ENCODE results near the gene CELF4.
"Not testable (repeated sequence)": the region's sequence is repeated elsewhere in the genome, so short reads cannot be mapped to it uniquely, and the experiment has no call there.

CELF4 gene

DNA sequence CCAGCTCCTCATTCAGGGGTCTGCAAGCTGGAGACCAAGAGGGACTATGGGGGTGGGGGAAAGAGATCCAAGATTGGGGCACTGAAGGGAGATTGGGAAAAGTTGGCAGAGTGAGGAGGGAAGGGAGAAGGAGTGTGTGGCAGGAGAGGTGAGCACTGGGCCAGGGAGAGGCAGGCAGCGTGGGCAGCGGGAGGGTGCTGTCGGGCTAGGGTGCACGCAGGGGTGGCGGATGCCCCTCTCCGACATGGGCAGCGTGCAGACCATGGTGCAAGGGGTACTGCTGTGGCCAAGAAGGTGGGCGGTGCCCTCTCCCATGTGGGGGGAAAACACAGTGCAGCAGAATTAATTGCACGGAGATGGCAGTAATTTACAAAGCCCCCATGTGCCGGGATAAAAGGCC lies 74.1 kb downstream of the CELF4 start:
- no peak for DNase-seq

DNA sequence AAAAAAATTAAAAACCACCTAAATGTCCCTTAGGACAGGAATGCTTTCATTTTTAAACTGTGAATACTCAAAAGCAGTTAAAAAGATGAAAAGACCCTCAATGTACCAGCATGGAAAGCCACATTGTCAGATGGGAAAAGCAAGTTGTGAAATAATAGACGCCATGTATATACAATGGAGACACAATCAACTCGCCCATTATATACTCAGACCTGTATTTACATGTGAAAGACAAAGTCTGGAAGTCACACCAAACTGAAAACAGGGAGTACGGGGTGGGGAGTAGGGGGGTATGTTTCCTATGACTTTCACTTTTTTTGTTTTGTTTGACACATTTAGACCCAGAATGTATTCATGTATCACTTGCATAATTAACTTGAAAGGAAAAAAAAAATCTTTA lies 75.6 kb downstream of the CELF4 start:
- DNase-seq = no peak

DNA sequence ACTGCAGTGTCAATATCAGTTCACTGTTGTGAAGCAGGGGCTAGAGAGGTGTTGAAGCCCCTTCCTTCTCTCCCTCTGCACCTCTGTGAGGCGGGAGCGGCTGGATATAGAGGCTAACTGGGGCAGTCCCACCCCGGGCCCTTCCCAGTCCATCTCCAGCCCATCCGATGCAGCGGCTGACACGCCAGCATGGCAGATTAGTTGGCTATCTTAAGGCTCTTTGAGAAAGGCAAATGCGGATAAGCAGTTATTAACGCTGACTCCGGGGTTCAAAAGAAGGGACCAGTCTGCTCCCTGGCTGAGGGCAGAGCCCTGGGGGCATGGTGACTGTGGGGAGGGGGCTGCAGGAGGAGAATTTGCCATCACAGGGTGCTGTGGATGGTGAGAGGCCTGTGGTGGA lies 76.6 kb downstream of the CELF4 start:
- DNase-seq = no peak

DNA sequence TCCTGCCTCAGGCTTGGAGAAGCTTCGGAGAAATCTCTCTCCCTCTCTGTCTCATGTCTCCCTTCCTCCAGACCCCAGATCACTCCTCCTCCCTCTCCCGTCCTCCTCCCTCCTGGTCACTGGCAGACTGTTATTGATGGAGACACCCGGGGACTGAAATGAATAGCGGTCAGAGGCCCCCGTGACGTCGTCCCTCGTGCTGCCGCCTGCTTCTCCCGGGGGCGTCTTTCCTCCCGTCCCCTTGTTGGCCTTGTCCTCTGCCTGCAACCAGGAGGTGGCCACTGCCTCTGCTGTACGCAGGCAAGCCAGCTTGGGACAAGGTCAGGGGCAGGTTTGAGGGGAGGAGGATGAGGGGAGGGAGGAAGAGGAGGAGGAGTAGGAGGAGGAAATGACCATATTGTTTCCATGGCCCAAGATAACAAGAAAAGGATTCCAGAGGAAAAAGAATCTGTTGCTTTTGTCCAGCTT lies 78.2 kb downstream of the CELF4 start:
- no peak for DNase-seq

GRCh38 chr18:37486848-37487247 lies 78.8 kb downstream of the CELF4 start:
- no peak for DNase-seq

- no peak for DNase-seq
Observed at GRCh38 chr18:37484983-37485834, 80.4 kb downstream of the CELF4 start.

- DNase-seq = no peak
Observed at GRCh38 chr18:37483984-37484819, 81.4 kb downstream of the CELF4 start.

- no peak for DNase-seq
Observed at GRCh38 chr18:37483221-37483971, 82.2 kb downstream of the CELF4 start.

GRCh38 chr18:37482433-37482832 lies 83.2 kb downstream of the CELF4 start:
- DNase-seq = no peak

- DNase-seq = no peak
Observed at GRCh38 chr18:37482002-37482401, 83.6 kb downstream of the CELF4 start.

DNA sequence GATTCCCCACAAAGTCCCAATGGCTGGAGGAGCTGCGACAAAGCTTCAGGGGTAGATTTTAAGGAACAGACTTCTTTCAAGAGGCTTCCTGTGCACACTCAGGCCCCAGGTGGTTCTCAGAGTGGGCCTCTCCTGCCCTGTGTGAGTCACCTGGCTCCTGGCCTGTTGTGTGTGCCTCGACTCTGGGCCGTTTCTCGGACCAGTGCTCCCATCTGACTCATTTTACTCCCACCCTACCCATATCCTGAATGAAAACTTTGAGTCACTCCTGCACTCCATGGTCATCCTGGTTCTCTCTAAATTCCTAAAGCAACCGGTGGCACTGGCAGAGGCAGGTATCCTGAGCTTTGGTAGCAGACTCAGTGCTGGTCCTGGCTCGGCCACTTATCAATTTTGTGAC lies 84.1 kb downstream of the CELF4 start:
- no peak for DNase-seq

GRCh38 chr18:37481072-37481471 lies 84.5 kb downstream of the CELF4 start:
- DNase-seq = no peak

DNA sequence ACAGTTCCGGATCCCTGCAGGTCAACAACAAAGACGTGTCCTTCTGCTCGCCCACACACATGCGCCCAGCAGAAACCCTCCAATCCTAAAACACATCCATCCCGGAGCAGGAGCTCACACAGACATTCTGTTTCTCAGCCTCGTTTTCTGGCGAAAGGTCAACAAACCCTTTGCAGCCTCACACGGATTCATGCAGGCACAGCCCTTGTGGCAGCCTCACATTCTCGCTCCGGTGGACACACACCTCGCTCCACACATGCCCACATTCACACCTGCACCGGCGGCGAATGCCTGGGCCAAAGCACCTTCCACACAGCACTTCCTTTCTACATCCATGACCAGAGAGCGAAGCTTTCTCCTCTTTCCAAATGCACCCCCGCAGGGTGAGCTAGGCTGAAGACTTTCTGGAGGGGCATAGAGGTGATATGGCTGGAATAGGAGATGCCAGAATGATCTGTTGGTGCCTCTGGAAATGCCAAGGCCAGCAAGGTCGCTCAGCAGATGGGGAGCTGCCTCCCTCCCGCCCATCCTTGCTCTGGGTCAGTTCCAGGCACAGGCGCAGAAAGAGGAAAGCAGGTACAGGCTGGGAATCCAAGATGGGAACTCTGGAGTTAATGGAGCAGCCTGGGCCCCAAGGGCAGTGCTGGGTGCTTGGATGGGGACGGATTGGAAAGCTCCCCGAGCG lies 88.8 kb downstream of the CELF4 start:
- DNase-seq = no peak

DNA sequence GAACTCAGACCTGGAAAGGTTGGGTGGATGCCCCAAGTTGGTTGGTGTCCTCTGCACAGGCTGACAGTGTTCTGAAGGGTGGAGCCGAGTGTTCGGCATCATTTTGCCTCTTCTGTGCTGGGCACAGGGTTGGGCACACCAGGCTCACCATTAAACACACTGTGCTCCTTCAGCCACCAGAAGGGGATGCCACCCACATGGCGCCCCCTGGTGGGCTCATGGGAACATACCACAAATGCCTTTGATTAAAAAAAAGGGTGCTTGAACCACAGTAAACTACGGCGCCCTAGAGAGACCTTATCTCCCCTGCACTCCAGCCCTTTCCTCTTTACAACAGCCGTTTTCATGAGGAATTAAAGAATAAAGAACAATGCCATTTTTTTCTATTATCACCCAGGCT lies 89.4 kb downstream of the CELF4 start:
- DNase-seq = no peak

GRCh38 chr18:37473195-37473840 lies 92.3 kb downstream of the CELF4 start:
- no peak for DNase-seq

DNA sequence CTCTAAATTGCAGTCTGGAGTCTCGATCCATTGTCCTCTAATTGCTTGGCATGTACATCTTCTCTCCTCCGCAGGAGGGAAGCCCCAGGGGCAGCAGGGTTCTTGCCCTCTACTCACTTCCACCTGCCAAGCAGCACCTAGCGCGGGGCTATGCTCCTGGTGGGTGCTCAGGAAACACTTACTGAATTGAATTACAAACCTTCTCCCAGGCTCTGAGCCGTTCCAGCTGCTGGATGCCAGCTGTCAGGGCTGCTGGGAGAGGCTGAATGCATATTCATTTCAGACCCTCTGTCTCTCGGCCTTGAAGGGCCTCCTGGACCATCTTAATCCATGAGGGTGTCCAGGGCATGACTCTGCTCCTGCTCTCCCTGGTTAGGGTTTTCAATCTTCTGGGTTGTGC lies 94.0 kb downstream of the CELF4 start:
- no peak for DNase-seq

DNA sequence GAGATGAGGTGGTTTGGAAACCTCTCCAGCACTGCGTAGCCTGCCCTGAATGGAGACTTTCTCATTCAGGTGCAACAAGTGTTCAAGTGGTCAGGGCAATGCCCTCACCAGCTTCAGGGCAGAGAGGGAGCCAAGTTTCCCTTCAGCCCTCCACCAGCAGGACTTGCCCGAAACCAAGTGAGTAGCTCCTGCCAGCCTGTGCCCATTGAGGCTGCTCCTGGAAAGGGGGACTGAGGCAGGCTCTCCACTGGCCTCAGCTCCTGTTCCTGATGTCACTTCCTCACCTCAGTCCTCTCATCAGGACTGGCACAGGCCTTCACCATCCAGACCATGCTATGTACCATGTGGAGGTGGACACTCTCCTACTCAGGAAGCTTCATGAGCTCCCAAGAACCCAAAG lies 94.6 kb downstream of the CELF4 start:
- no peak for DNase-seq

GRCh38 chr18:37467002-37467662 lies 98.5 kb downstream of the CELF4 start:
- no peak for DNase-seq

DNA sequence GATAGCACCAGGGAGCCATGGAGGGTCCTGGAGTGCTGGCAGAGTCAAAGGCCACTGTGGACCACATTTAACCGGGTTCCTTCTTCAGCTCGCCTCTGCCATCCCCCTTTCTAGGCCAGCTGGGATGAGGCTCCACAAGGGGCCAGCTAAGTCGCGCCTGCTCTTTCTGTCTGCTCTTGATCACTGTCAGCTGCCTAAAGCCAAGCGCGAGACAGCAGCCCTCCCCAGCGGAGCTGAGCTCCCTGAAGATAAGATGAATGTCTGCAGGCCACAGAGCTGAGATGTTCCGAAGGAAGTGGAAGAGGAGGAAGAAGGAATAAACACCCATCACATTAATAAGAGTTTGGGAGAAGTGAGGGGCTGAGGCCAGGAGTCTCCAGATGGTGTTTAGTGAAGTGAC lies 99.6 kb downstream of the CELF4 start:
- no peak for DNase-seq

DNA sequence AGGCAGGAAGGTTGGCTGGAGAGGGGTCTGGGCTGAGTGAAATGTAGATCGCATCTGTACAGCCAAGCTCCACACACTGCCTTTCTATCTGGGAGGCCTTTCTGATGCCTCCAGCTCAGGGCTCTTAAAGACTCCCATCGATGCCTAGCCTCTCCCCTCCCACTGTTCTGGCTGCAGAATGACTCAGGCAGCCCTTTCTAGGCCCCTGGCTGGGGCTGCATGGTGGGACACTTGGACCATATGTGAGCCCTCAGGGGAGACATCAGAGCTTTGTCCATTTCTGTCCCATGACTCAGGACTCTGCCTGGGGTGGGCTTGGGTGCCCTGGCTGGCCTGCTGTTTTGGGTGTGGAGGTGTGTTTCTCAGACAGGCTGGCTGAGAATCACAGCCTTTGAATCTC lies 101.3 kb downstream of the CELF4 start:
- DNase-seq = no peak

GRCh38 chr18:37461329-37461728 lies 104.3 kb downstream of the CELF4 start:
- not testable (repeated sequence) for DNase-seq

DNA sequence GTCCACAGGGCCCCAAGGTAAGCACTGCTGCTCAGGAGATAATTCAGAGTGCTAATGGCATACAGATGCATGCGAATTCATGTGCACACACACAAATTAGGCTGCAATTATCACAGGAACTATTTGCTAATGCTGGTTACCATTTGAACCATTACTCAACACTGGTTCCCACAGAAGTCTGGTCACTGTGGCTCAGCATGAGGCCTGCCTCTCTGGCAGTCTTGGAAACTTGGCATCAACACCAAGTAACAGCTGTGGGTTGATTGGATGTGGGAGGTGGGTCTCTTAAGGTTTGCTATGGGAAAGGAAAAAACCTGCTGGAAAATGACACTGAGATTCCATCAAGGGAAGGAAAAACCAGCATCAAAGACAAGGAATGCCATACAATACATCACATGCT lies 105.0 kb downstream of the CELF4 start:
- DNase-seq = no peak
